Brain microvascular endothelial cell (primary cell): Measurements from ENCODE around the gene MCU.

Experiments
- DNase-seq: peaks from one replicate; pipeline ENCODE4 v3.0.0-alpha.2; 2020
- H3K27ac ChIP-seq: fragments of 250-450 bp; sonication (Bioruptor Pico); 2 replicates; pipeline ENCODE4 v1.5.1; 2020; ENCODE audit warnings: mild to moderate bottlenecking, moderate library complexity
- H3K27me3 ChIP-seq: fragments of 250-450 bp; sonication (Bioruptor Pico); replicated peaks from 2 replicates; pipeline ENCODE4 v1.5.1; 2020; ENCODE audit warnings: mild to moderate bottlenecking
- H3K36me3 ChIP-seq: fragments of 250-450 bp; sonication (Bioruptor Pico); replicated peaks from 2 replicates; pipeline ENCODE4 v1.5.1; 2020; ENCODE audit warnings: mild to moderate bottlenecking
- H3K4me3 ChIP-seq: 2 replicates; pipeline ENCODE4 v1.5.1; 2011; ENCODE audit warnings: low read depth, mild to moderate bottlenecking, control low read depth, low read length, moderate library complexity
- CTCF ChIP-seq: IDR thresholded peaks from 2 replicates; pipeline ENCODE4 v1.5.1; 2011; ENCODE audit warnings: low read depth, mild to moderate bottlenecking, moderate library complexity, low read length, control low read depth, inconsistent platforms; ENCODE audit errors: missing control alignments
- in situ Hi-C: cut with HindIII; loops from 2 replicates; pipeline ENCODE4 v1.10.0; 2017; ENCODE audit warnings: low sequenced_read_pairs, low pct_ligation_motif_present

The MCU gene

GRCh38 chr10:72855129-72855528, 163.2 kb downstream of the MCU start:
- H3K27me3 ChIP-seq = no peaks in the 10 kb centered on the region
- H3K36me3 ChIP-seq = no peaks in the 10 kb centered on the region
- no peak overlapping the region for H3K4me3 ChIP-seq
- no peak for TF ChIP-seq CTCF
- no peak for DNase-seq
- in situ Hi-C loops = no loop called here
- no peak overlapping the region for H3K27ac ChIP-seq

- Histone ChIP-seq H3K36me3 (no peaks in the 10 kb centered on the region), H3K4me3 (no peak overlapping the region), H3K27ac (no peak overlapping the region), H3K27me3 (no peaks in the 10 kb centered on the region)
- no peak for TF ChIP-seq CTCF
- no peak for DNase-seq
- in situ Hi-C loops = no loop called here
These were observed 163.8 kb downstream of the MCU start for GRCh38 chr10:72855790-72856189.

- no peaks in the 10 kb centered on the region for H3K27me3 ChIP-seq
- in situ Hi-C loops = no loop called here
- no peak for DNase-seq
- TF ChIP-seq CTCF = no peak
- H3K4me3 ChIP-seq = no peak overlapping the region
- no peak overlapping the region for H3K27ac ChIP-seq
- H3K36me3 ChIP-seq = no peaks in the 10 kb centered on the region
These were observed 166.1 kb downstream of the MCU start for GRCh38 chr10:72858067-72858466.

GRCh38 chr10:72862957-72863356, 171.0 kb downstream of the MCU start:
- no peak for DNase-seq
- Histone ChIP-seq H3K36me3 (no peaks in the 10 kb centered on the region), H3K27ac (no peak overlapping the region), H3K4me3 (no peak overlapping the region), H3K27me3 (no peaks in the 10 kb centered on the region)
- in situ Hi-C loops = no loop called here
- no peak for TF ChIP-seq CTCF

GRCh38 chr10:72875250-72876055, 183.5 kb downstream of the MCU start:
- Histone ChIP-seq H3K4me3 (no peak overlapping the region), H3K36me3 (no peaks in the 10 kb centered on the region), H3K27me3 (no peaks in the 10 kb centered on the region), H3K27ac (no peak overlapping the region)
- in situ Hi-C loops = no loop called here
- no peak for DNase-seq
- TF ChIP-seq CTCF = peak; percentile 48

GRCh38 chr10:72879245-72879644, 187.3 kb downstream of the MCU start:
- H3K36me3 ChIP-seq = no peaks in the 10 kb centered on the region
- no peaks in the 10 kb centered on the region for H3K27me3 ChIP-seq
- H3K4me3 ChIP-seq = no peak overlapping the region
- no peak overlapping the region for H3K27ac ChIP-seq
- DNase-seq = no peak
- in situ Hi-C loops = no loop called here
- TF ChIP-seq CTCF = no peak
